Neural progenitor cell (in vitro differentiated cells): ENCODE results near the gene CLCN2. TPM values are rescaled to one million over a fixed set of nuclear protein-coding genes. Genes with fewer than 3 reads are reported as not detected.

ENCODE experiments used
- DNase-seq: peaks from one replicate; pipeline ENCODE4 v3.0.0-alpha.2; 2016; ENCODE audit warnings: low spot score
- H2AFZ ChIP-seq: fragments of 200-600 bp; sonication (generic); replicated peaks from 2 replicates; pipeline ENCODE4 v1.6.1; 2016; ENCODE audit warnings: antibody characterized with exemption
- H3F3A ChIP-seq: fragments of 200-600 bp; sonication (generic); 2 replicates; pipeline ENCODE4 v1.6.1; 2016; ENCODE audit warnings: antibody characterized with exemption, low read depth
- H3K27ac ChIP-seq: fragments of 200-600 bp; sonication (generic); 2 replicates; pipeline ENCODE4 v1.5.1; 2016; ENCODE audit warnings: mild to moderate bottlenecking
- H3K27me3 ChIP-seq: fragments of 200-600 bp; sonication (generic); 2 replicates; pipeline ENCODE4 v1.6.1; 2016; ENCODE audit warnings: mild to moderate bottlenecking, moderate library complexity
- H3K36me3 ChIP-seq: fragments of 200-600 bp; sonication (generic); 2 replicates; pipeline ENCODE4 v1.5.1; 2016
- H3K4me1 ChIP-seq: fragments of 200-600 bp; sonication (generic); 2 replicates; pipeline ENCODE4 v1.6.1; 2016; ENCODE audit warnings: mixed run types
- H3K4me2 ChIP-seq: fragments of 200-600 bp; sonication (generic); 2 replicates; pipeline ENCODE4 v1.6.1; 2016
- H3K4me3 ChIP-seq: fragments of 200-600 bp; sonication (generic); 2 replicates; pipeline ENCODE4 v1.5.1; 2016
- H3K79me2 ChIP-seq: fragments of 200-600 bp; sonication (generic); 2 replicates; pipeline ENCODE4 v1.6.1; 2016; ENCODE audit warnings: low read depth
- H3K9ac ChIP-seq: fragments of 200-600 bp; sonication (generic); 2 replicates; pipeline ENCODE4 v1.6.1; 2016
- H3K9me3 ChIP-seq: fragments of 200-600 bp; sonication (generic); 2 replicates; pipeline ENCODE4 v1.5.1; 2016; ENCODE audit warnings: low read depth
- H4K20me1 ChIP-seq: fragments of 200-600 bp; sonication (generic); 2 replicates; pipeline ENCODE4 v1.6.1; 2016; ENCODE audit warnings: low read depth
- H3K27ac Mint-ChIP-seq: 3 replicates; pipeline ENCODE4 v1.8.0; 2021; ENCODE audit warnings: mixed read lengths
- H3K27me3 Mint-ChIP-seq: 2 replicates; pipeline ENCODE4 v1.8.0; 2022; ENCODE audit warnings: low read depth, mild to moderate bottlenecking, inconsistent platforms, moderate library complexity, mixed read lengths; ENCODE audit not compliant: insufficient read depth
- H3K36me3 Mint-ChIP-seq: 3 replicates; pipeline ENCODE4 v1.8.0; 2021; ENCODE audit warnings: mixed read lengths
- H3K4me1 Mint-ChIP-seq: 3 replicates; pipeline ENCODE4 v1.8.0; 2021; ENCODE audit warnings: mixed read lengths
- H3K4me3 Mint-ChIP-seq: 3 replicates; pipeline ENCODE4 v1.8.0; 2021; ENCODE audit warnings: mild to moderate bottlenecking, moderate library complexity, mixed read lengths
- H3K9me3 Mint-ChIP-seq: 3 replicates; pipeline ENCODE4 v1.8.0; 2020; ENCODE audit warnings: mixed read lengths
- EZH2 ChIP-seq: fragments of 200-600 bp; sonication (generic); IDR thresholded peaks from 2 replicates; pipeline ENCODE4 v1.6.1; 2017; ENCODE audit warnings: antibody characterized with exemption, mild to moderate bottlenecking, moderate library complexity
- EZH2phosphoT487 ChIP-seq: fragments of 200-600 bp; sonication (generic); IDR thresholded peaks from 2 replicates; pipeline ENCODE4 v1.6.1; 2017; ENCODE audit warnings: antibody characterized with exemption
- small RNA-seq: library from RNA; depleted of rRNA; stranded (forward); fragments of <200 nt; gene quantifications from one replicate; pipeline ENCODE3, GENCODE V24; 2015
- total RNA-seq: library from RNA; depleted of rRNA; stranded (reverse); fragments of >200 nt; gene quantifications from 2 replicates; pipeline ENCODE4 v1.2.3, GENCODE V29; 2015; ENCODE audit warnings: low replicate concordance
- TF ChIP-seq, protein P1 (sequence below): fragments of 200-600 bp; sonication (generic); IDR thresholded peaks from 2 replicates; pipeline ENCODE4 v1.5.1; 2017; ENCODE audit warnings: antibody characterized with exemption, mild to moderate bottlenecking

CLCN2 gene
- total RNA-seq, 1 donor from 2014 or later: 16.5 TPM

DNA sequence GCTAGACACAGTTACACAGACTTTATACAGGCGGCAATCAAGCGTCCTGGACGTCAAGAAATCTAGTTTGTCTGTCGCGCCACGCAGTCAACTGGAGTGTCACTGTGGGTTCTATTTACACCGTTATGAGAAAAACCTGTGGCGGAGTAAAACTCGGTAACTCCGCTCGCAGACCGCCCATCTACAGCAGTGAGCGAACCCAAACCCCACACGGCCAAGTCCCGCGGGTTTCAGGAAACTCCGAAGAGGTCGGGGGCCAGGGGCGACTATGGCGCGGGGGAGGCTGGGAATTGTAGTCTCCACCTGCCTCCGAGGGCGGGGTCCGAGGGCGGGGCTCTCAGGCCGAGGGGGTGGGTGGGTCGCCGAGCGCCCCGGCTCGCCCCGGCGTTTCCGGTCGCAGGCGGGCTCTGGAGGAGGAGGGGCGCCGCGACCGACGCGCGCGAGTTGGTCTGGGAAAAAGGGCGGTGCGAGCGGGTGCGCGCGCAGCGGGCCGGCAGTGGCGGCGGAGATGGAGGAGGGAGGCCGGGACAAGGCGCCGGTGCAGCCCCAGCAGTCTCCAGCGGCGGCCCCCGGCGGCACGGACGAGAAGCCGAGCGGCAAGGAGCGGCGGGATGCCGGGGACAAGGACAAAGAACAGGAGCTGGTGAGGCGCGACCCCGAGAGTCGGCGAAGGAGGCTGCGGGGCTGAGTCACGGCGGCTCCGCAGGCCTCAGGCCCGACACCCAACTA lies 62.5 kb downstream of the CLCN2 start, which contains the start of gene PSMD2:
Gene PSMD2, plus strand, starts transcription at position 483 of the 729 bp plus-strand sequence. Its CDS starts 26 bp downstream, at position 509.
- H3K9me3 ChIP-seq: no peaks in the 10 kb centered on the region
- H3K4me1 Mint-ChIP-seq: peaks cover 17% of the 10 kb centered on the region
- peak within 1 kb of the TSS; percentile 95 for H2AFZ ChIP-seq

DNA sequence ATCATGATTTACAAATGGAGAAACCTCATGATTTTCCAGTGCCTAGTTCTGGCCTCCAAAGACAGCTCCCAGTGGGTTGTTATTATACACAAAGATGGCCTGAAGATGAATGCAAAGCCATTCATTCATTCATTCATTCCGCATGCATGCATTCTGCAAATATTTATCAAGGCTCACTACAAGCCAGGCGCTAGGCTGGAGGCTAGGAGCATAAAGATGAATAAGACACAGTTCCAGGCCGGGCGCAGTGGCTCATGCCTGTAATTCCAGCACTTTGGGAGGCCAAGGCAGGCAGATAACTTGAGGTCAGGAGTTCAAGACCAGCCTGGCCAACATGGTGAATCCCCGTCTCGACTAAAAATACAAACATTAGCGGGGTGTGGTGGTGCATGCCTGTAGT lies 64.8 kb downstream of the CLCN2 start:
- DNase-seq: peak; percentile 21

More for the DNA sequence above, 62.5 kb downstream of the CLCN2 start, which contains the start of gene PSMD2:
- peaks cover 16% of the 10 kb centered on the region for H4K20me1 ChIP-seq
- peaks cover 3% of the 10 kb centered on the region for H3K27me3 ChIP-seq
- peak within 1 kb of the TSS; percentile 50 for H3K27ac Mint-ChIP-seq
- H3F3A ChIP-seq: peaks cover 9% of the 10 kb centered on the region
- peak within 1 kb of the TSS; percentile 97 for H3K4me3 Mint-ChIP-seq
- H3K27ac ChIP-seq: no peak within 1 kb of the TSS
- TF ChIP-seq EZH2 (no peak), EZH2phosphoT487 (no peak)
- TF ChIP-seq, protein P1, sequence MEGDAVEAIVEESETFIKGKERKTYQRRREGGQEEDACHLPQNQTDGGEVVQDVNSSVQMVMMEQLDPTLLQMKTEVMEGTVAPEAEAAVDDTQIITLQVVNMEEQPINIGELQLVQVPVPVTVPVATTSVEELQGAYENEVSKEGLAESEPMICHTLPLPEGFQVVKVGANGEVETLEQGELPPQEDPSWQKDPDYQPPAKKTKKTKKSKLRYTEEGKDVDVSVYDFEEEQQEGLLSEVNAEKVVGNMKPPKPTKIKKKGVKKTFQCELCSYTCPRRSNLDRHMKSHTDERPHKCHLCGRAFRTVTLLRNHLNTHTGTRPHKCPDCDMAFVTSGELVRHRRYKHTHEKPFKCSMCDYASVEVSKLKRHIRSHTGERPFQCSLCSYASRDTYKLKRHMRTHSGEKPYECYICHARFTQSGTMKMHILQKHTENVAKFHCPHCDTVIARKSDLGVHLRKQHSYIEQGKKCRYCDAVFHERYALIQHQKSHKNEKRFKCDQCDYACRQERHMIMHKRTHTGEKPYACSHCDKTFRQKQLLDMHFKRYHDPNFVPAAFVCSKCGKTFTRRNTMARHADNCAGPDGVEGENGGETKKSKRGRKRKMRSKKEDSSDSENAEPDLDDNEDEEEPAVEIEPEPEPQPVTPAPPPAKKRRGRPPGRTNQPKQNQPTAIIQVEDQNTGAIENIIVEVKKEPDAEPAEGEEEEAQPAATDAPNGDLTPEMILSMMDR: no peak
- H3K9ac ChIP-seq: peak within 1 kb of the TSS; percentile 92
- peaks cover 8% of the 10 kb centered on the region for H3K4me1 ChIP-seq
- peaks cover 2% of the 10 kb centered on the region for H3K27me3 Mint-ChIP-seq
- H3K36me3 ChIP-seq: no peaks in the 10 kb centered on the region
- DNase-seq: peak; percentile 99
- H3K4me2 ChIP-seq: peak within 1 kb of the TSS; percentile 92
- H3K36me3 Mint-ChIP-seq: peaks cover 14% of the 10 kb centered on the region
- peak within 1 kb of the TSS; percentile 87 for H3K4me3 ChIP-seq
- H3K9me3 Mint-ChIP-seq: no peaks in the 10 kb centered on the region
- H3K79me2 ChIP-seq: peaks cover 32% of the 10 kb centered on the region

More for the DNA sequence above, 64.8 kb downstream of the CLCN2 start:
- Mint-ChIP-seq H3K4me3 (no peak overlapping the region), H3K27me3 (peaks cover 5% of the 10 kb centered on the region), H3K36me3 (peaks cover 4% of the 10 kb centered on the region), H3K4me1 (peaks cover 17% of the 10 kb centered on the region), H3K9me3 (no peaks in the 10 kb centered on the region), H3K27ac (no peak overlapping the region)
- no peak overlapping the region for H2AFZ ChIP-seq
- H3K79me2 ChIP-seq: peaks cover 26% of the 10 kb centered on the region
- no peaks in the 10 kb centered on the region for H3K9me3 ChIP-seq
- H3K27ac ChIP-seq: no peak overlapping the region
- H3K4me2 ChIP-seq: no peak overlapping the region
- peaks cover 8% of the 10 kb centered on the region for H3K4me1 ChIP-seq
- H3F3A ChIP-seq: peaks cover 9% of the 10 kb centered on the region
- TF ChIP-seq EZH2phosphoT487: no peak
- no peak for TF ChIP-seq EZH2
- TF ChIP-seq, protein P1: no peak
- H3K9ac ChIP-seq: no peak overlapping the region
- no peaks in the 10 kb centered on the region for H3K36me3 ChIP-seq
- peaks cover 3% of the 10 kb centered on the region for H3K27me3 ChIP-seq
- no peak overlapping the region for H3K4me3 ChIP-seq
- peaks cover 16% of the 10 kb centered on the region for H4K20me1 ChIP-seq

Small RNA genes lying within 50 kb of the gene (small RNA-seq; reads per million reads assigned to genes)
- gene SNORD66: 102 reads per million, percentile 98 among the genes with 10 or more reads in this experiment

Other genes starting within 250 kb of the CLCN2 start
- gene EIF2B5, start 226.2 kb downstream of the CLCN2 start, total RNA-seq: 36.4 and 69.1 TPM in 2 replicates
- 29.8 and 59.2 TPM in 2 replicates for gene DVL3, start 206.2 kb downstream of the CLCN2 start, total RNA-seq
- gene AP2M1, start 186.8 kb downstream of the CLCN2 start, total RNA-seq: 309 and 335 TPM in 2 replicates
- gene ABCF3, start 175.4 kb downstream of the CLCN2 start, total RNA-seq: 22.0 and 30.4 TPM in 2 replicates
- not detected in 2 replicates for gene VWA5B2, start 132.0 kb downstream of the CLCN2 start, total RNA-seq
- 23.7 and 39.1 TPM in 2 replicates for gene ALG3, start 112.6 kb downstream of the CLCN2 start, total RNA-seq
- gene EEF1AKMT4, start 111.9 kb downstream of the CLCN2 start, total RNA-seq: 3.7 and 6.0 TPM in 2 replicates
- gene CAMK2N2, start 100.1 kb downstream of the CLCN2 start, total RNA-seq: 0.71 TPM in 1 of 2 replicates, not detected in the other
- gene ECE2, start 85.6 kb downstream of the CLCN2 start, total RNA-seq: 0.15 TPM in 1 of 2 replicates, not detected in the other
- gene PSMD2, start 62.4 kb downstream of the CLCN2 start, total RNA-seq: 234 and 476 TPM in 2 replicates
- gene EIF4G1, start 47.0 kb downstream of the CLCN2 start, total RNA-seq: 137 and 207 TPM in 2 replicates
- gene FAM131A, start 24.0 kb downstream of the CLCN2 start, total RNA-seq: 17.2 and 37.7 TPM in 2 replicates
- 128 and 173 TPM in 2 replicates for gene POLR2H, start 105 bp upstream of the CLCN2 start, total RNA-seq
- 0.31 and 2.3 TPM in 2 replicates for gene THPO, start 16.6 kb upstream of the CLCN2 start, total RNA-seq
- 2.3 and 6.8 TPM in 2 replicates for gene CHRD, start 18.4 kb upstream of the CLCN2 start, total RNA-seq
- 2.3 and 3.6 TPM in 2 replicates for gene EPHB3, start 200.2 kb upstream of the CLCN2 start, total RNA-seq